GM18499 (cell line): ENCODE results near the gene PINLYP.

Experiments
- ATAC-seq: cut with Tn5 transposase; IDR thresholded peaks from one replicate; pipeline ENCODE4 v1.9.1; 2021; ENCODE audit warnings: moderate number of reproducible peaks; ENCODE audit not compliant: insufficient read depth, unreplicated experiment

PINLYP gene

GRCh38 chr19:43575156-43575950, at the start of gene PINLYP, which contains the start of gene XRCC1:
Gene PINLYP (plus strand): TSS chr19:43575801. CDS start chr19:43577192, 1,391 bp downstream.
Gene XRCC1 (minus strand): TSS chr19:43575527. CDS start chr19:43575458, 69 bp downstream.
- ATAC-seq: peak; percentile 70

- no peak for ATAC-seq
Measured at GRCh38 chr19:43525836-43526771, 49.5 kb upstream of the PINLYP start.

- ATAC-seq: no peak
Measured at GRCh38 chr19:43526884-43527859, 48.4 kb upstream of the PINLYP start, which contains the start of gene ETHE1. Gene ETHE1 (minus strand): TSS chr19:43527201. CDS start chr19:43527177, 24 bp downstream.

- ATAC-seq: no peak
Measured at GRCh38 chr19:43527860-43528622, 47.6 kb upstream of the PINLYP start.

- ATAC-seq: no peak
Measured at GRCh38 chr19:43532571-43532961, 43.0 kb upstream of the PINLYP start.

- ATAC-seq: peak; percentile 46
Measured at GRCh38 chr19:43532962-43533545, 42.5 kb upstream of the PINLYP start, which contains the start of gene ZNF575. Gene ZNF575 (plus strand): TSS chr19:43533188. CDS start chr19:43534423, 1,235 bp downstream.

- peak; percentile 44 for ATAC-seq
Measured at GRCh38 chr19:43533546-43534304, 41.9 kb upstream of the PINLYP start.

- ATAC-seq: no peak
Measured at GRCh38 chr19:43534305-43534815, 41.2 kb upstream of the PINLYP start.

- no peak for ATAC-seq
Measured at GRCh38 chr19:43534816-43535761, 40.5 kb upstream of the PINLYP start.

GRCh38 chr19:43538922-43539321, 36.7 kb upstream of the PINLYP start:
- ATAC-seq: no peak

GRCh38 chr19:43540381-43540780, 35.2 kb upstream of the PINLYP start:
- ATAC-seq: no peak

GRCh38 chr19:43541920-43542650, 33.5 kb upstream of the PINLYP start:
- no peak for ATAC-seq

- ATAC-seq: no peak
Measured at GRCh38 chr19:43544077-43544476, 31.5 kb upstream of the PINLYP start.

- no peak for ATAC-seq
Measured at GRCh38 chr19:43545276-43545675, 30.3 kb upstream of the PINLYP start.

GRCh38 chr19:43545981-43546380, 29.6 kb upstream of the PINLYP start:
- ATAC-seq: no peak

- no peak for ATAC-seq
Measured at GRCh38 chr19:43546581-43546980, 29.0 kb upstream of the PINLYP start.
